HepG2 (cell line): Measurements from ENCODE around the gene TXNRD2.

Experiments used
- RFX5 ChIP-seq: IDR thresholded peaks from 2 replicates; pipeline ENCODE4 v1.6.1; 2011; ENCODE audit warnings: low read depth, low read length, improper control_type of control experiment
- STAT5B ChIP-seq: sonication (generic); formaldehyde crosslinking; IDR thresholded peaks from 2 replicates; pipeline ENCODE4 v1.4.0; 2020; ENCODE audit warnings: missing genetic modification reagents

GRCh38 chr22:19968450-19968891, 26.9 kb upstream of the TXNRD2 start:
- TF ChIP-seq RFX5 (no peak), STAT5B (CRISPR knock-in tag) (no peak)
